CD1c-positive myeloid dendritic cell (primary cell): ENCODE data around the gene PLEK2.
"Not testable (repeated sequence)": the region's sequence is repeated elsewhere in the genome, so short reads cannot be mapped to it uniquely, and the experiment has no call there.

Experiments
- DNase-seq: peaks from one replicate; pipeline ENCODE4 v3.0.0-alpha.2; 2016; ENCODE audit errors: extremely low spot score

The PLEK2 gene, protein sequence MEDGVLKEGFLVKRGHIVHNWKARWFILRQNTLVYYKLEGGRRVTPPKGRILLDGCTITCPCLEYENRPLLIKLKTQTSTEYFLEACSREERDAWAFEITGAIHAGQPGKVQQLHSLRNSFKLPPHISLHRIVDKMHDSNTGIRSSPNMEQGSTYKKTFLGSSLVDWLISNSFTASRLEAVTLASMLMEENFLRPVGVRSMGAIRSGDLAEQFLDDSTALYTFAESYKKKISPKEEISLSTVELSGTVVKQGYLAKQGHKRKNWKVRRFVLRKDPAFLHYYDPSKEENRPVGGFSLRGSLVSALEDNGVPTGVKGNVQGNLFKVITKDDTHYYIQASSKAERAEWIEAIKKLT

DNA sequence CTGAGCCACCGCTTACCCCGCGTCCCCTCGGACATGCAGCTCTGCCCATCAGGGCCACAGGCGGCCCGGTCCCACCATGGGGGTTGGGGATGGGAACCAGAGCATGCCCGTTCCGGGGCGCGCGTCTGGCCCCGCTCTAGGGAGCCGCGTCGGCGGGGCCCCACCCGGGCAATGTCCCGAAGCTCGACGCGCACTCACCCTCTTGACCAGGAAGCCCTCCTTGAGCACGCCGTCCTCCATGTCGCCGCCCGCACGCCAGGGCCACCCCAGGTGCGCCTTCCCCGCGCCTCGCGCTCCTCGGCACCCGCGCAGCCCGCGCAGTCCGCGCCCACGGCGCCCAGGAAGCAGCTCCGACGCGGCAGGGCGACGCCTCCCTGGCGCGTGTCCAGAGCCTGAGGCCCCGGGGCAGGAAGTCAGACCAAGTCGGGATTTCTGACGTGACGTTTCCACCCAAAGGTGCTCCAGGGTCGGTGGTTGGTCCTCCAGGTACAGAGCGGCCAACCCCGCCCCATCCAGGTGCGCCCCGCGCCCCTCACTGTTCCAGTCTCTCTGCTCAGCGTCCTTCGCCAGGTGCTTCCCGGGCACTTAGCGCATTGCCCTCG, at the start of gene PLEK2:
Gene PLEK2 (minus strand): TSS at position 346 of the 602 bp plus-strand sequence. CDS start 106 bp downstream, at position 240.
- DNase-seq, result peak; percentile 59

DNA sequence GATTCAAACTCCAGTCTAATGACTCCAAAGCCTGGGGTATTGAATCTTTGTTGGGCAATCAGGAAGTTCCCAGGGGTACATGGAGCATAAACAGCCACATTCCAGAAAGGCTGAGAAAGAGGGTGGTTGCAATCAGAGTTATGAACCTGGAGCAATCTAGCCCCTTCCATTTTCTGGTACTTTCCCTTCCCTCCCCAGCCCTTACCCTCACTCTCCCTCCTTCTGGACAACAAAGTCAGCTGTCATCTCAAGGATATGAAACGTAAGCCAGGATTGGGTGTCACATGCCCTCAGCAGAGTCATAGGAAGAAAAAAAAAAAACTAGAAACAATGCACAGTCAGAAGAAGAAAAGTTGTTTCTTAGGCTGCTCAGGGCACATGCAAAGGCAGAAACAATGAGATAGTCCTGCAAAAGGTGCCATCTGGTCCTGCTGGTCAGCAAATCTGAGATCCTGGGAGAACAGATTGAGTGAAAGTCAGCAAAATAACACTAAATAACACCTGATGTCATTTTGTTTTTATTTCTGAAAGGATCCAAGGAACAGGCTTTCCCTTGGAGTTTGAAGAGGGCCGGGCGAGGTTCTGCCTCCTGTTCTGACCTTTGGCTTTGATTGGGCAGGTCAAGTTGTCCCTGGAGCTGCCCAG, 49.5 kb upstream of the PLEK2 start:
- no peak for DNase-seq

DNA sequence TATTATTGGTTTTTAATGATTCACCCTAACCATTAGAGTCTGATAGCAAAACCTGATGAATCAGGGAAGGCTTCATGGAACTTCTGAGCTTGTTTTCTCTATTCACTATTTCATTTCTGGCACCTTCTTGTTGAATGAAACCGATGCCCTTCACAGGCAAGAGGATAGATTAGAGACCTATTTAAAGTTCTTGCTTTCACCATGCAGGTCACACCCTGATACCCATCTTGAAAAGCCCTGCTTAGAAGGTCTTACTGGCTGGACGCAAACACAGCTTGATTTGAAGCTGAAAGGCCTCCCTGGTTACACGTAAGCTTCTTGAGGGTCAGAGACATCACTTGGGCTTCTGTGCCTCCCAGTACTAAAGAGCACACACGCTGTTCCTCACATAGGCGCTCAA, 47.4 kb upstream of the PLEK2 start:
- no peak for DNase-seq

DNA sequence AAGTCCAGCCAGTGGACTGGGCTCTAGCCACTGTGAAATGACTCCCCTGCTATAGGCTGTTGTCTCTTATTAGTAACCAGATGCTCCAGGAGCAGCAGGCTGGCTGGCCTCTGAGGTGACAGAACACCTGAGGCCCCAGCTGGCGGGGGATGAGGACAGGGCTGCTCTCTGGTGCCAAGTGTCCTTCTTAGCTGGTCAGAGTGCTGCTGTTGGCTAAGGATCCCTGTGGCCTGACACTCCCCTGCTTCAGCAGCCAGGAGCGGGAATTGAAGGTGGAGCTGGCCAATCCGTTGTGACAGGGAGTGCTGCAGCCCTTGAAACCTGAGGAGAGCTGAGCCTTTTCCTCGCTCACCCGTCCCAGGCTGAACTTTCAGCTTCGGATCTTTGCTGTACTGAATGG, 45.8 kb upstream of the PLEK2 start:
- no peak for DNase-seq

DNA sequence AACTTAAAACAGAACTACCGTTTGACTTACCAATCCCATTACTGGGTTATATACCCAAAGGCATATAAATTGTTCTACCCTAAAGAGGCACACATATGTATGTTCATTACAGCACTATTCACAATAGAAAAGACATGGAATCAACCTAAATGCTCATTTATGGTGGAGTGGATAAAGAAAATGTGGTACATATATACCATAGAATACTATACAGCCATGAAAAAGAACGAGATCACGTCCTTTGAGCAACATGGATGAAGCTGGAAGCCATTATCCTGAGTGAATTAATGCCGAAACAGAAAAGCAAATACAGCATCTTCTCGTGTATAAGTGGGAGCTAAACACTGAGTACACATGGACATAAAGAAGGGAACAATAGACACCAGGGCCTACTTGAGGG, 44.8 kb upstream of the PLEK2 start:
- no peak for DNase-seq

DNA sequence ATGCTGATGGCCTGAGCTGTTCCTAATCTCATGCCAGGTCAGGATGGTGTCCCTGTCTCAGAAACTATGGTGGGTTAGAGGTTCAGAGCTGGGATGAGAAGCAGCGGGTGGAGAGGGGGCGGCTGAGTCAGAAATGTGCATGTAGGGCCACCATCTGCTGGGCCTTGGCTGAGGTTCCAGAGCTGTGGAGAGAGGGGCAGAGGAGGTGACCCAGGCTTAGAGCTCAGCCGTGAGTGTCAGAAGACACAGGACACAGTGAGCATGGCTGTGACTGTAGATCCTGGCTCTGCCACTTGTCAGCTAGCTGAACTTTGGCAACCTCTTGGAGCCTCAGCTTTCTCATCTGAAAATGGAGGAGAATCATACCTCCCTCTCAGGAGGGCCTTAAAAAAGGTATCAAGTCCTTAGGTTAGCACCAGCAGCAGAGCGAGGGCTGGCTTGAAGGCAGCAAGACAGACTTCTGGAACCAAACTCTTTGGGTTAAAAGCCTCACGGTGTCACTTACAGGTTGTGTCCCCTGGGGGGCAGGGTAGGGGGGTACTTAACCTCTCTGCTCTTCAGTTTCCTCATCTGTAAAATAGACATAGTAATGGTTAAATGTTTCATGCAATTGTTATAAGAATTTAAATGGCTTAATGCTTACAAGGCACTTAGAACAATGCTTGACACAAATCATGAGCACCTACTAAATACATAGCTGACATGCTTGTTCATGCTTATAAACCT, 41.8 kb upstream of the PLEK2 start:
- DNase-seq, result no peak

DNA sequence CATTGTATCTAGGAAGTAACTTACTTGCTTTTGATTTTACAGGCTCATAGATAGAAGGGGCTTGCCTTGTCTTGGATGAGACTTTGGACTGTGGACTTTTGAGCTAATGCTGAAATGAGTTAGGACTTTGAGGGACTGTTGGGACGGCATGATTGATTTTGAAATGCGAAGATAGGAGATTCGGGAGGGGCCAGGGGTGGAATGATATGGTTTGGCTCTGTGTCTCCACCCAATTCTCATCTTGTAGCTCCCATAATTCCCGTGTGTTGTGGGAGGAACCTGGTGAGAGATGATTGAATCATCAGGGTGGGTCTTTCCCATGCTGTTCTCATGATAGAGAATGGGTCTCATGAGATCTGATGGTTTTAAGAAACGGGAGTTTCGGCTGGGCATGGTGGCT, 39.7 kb upstream of the PLEK2 start:
- not testable (repeated sequence) for DNase-seq

DNA sequence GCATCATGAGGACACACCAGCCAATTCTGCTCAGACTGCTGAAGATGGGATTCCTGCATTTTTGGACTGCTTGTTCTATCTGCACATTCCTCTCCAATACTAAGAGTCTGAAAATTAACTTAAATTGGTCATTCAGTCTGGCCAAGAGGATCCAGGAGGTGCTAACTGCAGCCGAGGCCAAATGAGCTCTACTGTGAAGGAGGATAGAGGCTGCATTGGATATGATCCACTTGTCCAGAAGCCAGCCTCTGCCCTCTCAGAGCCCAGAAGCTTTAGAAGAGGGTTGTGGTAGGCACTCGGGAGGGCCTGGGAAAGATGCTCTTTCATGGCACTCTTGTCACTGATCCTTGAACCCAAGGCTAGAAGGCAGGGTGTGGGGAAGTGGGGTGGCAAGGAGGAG, 37.1 kb upstream of the PLEK2 start:
- no peak for DNase-seq

DNA sequence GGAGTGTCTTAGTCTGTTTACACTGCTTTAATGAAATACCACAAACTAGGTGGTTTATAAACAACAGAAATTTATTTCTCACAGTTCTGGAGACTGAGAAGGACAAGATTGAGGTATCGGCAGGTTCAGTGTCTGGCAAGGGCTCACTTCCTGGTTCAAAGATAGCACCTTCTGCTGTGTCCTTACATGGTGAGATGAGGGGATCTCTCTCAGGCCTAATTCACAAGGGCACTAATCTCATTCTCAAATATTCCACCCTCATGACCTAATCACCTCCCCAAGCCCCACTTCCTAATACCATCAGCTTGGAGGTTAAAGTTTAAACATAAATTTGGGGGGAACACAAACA, 35.0 kb upstream of the PLEK2 start:
- DNase-seq, result no peak

DNA sequence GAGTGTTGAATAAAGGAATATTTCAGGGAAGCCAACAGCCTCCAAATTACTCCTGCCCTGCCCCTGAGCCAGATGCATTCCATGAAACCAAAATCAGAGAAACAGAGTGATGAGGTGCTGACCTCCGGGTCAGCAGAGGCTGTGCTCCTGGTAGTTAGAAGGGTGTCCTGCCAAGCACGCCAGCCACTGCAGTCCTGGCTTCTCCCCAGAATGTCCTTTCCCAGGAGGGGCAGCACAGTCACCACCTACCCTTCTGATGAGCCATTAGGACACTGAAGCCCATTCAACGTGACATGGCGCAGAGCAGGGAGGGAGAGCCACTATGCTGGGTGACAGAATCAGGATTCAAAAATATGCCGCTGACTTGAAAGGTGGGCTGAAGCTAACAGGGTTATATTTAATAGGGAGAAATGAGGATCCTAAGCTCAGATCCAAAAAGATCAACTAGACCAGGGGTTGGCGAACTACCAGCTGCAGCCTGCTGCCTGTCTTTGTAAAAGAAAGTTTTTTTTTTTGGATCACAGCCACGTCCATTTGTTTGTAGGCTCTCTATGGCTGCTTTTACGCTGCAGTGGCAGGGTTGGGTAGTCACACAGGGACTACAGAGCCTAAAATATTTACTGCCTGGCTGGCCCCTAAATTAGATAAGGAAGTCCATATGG, 34.5 kb upstream of the PLEK2 start:
- DNase-seq, result no peak

DNA sequence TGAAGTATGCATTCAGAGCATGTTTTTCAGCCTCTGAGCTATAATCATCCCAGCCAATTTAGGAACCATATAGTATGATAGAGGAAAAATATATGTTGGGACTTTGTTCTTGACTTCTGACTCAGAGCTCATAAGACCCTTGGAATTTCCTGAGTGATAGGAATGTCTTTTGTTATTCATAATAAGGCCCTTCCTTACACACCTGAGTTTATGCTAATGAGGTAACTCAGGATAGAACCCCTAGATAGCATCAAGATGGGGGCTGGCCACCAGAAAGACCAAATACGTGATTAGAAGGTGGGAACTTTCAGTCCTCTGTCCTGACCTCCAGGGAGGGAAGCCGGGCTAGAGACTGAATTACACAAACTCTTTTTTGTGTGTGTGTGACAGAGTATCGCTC, 32.4 kb upstream of the PLEK2 start:
- no peak for DNase-seq

DNA sequence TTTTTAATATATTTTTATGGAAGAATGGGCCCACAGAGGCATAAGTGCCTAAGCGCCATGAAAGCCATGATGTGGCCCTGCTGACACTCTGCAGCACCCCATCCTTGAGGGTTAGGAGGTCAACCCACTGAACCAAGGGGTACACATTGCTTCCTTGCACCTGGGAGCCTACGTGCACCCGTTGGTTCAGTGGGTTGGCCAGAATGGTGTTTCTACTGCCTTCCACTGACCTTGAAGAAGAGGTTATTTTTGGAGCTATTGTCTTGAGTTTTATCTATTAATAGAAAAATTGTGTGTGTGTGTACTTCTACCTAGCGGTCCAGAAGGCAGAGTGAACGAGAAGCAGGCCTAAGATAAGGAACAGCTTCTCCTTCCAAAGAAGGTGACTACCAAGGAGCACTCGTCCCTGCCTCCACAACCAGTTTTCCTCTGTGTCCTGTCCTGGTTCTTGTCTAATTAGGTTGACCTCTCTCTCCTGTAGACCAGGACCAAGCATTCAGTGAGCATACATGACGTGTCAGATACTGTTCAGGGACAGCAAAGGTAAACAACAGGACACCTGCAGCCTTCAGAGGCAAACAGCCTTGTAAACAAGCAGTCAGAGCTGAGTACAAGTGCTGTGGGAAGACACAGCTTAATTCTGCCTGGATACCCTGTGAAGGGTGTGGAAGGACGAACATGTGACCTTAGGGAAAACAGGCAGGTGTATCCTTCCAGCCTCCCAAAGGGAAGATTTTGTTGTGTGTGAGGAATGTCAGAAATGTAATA, 30.4 kb upstream of the PLEK2 start:
- DNase-seq, result no peak

DNA sequence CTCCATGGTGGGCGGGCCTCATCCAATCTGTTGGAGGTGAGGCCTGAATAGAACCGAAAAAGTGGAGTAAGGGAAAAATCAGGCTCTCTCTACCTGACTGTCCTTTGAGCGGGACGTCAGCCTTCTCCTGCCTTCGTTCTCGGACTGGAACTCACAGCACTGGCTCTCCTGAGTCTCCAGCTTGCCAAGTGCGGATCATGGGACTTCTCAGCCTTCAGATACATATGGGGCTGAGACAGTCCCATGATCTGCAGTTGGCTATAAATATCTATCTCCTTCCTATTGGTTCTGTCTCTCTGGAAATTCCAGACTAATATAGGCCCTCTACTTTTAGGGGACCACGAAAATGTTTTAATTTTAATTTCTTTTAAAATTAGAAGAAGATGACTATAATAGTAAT, 29.7 kb upstream of the PLEK2 start:
- no peak for DNase-seq

DNA sequence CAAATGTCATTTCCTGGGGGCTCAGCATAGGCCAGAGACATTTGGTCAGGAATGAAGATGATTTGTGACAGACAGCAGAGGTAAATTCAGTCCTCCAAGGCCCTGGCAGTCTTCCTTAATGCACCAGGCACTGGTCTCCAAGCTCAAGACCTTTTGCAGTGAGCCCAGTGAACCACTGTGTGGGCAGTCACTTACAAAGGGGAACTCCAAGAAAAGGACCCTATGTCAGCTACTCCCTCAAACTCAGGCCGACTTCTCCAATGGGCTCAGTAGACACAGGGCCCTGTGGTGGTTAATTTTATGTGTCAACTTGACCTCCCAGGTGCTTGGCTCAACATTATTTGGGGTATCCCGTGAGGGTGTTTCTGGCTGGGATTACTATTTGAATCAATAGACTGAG, 29.3 kb upstream of the PLEK2 start:
- DNase-seq, result peak; percentile 51

DNA sequence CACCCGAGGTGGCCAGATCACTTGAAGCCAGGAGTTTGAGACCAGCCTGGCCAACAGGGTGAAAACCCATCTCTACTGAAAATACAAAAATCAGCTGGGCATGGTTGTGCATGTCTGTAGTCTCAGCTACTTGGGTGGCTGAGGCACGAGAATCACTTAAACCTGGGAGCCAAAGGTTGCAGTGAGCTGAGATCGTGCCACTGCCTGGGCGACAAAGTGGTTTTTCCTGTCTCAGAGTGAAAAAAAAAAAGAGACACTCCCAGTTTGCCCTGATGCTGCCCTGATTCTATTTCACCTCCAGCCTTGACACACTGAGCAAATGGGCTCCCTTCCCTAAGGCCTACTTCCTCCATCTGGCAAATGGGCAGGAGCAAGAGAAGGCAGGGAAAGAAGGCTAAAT, 28.5 kb upstream of the PLEK2 start:
- DNase-seq, result no peak

DNA sequence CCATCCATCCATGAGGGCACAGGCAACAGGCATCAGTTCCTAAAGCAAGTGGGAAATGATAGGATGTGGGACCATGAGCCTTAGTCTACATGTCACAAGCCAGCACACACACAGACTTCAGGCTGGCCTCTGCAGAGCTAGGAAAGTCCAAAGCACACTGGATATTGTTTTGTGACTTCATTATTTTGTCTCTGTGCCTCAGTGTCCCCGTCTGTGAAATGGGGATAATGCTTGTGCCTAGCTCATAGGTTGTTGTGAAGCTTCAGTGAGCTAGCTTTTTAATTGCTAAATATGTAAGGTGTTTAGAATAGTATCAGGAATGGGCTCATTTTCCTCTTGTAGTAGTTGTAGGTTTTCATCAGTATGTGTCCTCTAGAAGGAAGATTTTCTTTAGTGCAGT, 27.0 kb upstream of the PLEK2 start:
- DNase-seq, result no peak

DNA sequence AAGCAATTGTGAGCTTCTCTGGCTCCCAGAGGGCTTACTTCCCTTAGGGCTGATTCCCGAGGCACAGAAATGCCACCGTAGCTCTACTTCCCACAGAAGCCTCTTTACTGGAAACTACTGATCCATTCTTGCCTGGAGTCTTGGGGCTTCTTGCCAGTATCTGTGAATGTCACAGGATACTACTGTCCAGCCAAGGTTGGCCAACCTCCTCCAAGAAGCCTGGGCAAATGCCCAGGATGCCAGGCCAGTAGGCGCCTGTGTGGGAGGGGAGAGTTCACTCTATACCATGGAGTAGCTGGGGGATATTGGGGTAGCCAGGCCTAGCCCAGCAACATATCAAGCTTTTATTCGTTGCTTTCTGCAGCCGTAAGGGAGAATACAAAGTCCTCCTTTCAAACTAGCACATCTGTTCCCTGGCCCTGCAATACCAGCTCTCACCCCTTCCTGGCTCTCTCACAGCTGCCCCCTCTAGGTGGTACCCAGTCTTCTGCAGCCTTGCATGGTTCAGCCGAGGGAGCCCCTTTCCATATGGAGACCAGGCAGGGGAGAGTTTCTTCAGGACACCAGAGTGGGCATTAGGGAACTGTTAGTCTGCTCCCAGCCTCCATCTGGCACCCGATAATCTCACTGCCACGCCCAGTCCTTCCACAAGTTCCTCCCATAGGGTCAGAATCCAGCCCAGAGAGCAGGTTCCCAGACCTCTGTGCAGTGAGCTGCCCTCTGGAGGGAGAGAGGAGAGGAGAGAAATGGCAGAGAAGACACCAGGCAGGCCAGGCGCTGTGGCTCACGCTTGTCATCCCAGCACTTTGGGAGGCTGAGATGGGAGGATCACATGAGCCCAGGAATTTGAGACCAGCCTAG, 24.3 kb upstream of the PLEK2 start:
- no peak for DNase-seq

DNA sequence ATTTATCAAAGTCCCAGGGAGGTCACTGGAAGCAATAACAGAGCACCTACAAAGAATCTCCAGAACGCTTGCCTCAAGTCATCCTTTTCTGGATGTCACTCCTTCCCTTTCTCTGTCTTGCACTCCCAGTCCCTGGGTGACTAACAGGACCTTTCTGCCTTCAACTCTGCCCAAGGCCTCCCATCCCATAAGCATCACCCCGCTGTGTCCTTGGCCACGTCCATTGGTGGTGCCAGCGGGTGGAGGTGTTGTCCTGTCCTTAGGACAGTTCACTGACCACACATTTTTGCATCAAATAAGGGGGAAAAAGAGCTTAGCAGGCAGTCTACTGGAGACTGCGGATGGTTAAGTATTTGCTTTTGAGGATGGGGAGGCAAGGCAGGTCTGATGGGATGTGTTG, 23.6 kb upstream of the PLEK2 start:
- DNase-seq, result no peak

DNA sequence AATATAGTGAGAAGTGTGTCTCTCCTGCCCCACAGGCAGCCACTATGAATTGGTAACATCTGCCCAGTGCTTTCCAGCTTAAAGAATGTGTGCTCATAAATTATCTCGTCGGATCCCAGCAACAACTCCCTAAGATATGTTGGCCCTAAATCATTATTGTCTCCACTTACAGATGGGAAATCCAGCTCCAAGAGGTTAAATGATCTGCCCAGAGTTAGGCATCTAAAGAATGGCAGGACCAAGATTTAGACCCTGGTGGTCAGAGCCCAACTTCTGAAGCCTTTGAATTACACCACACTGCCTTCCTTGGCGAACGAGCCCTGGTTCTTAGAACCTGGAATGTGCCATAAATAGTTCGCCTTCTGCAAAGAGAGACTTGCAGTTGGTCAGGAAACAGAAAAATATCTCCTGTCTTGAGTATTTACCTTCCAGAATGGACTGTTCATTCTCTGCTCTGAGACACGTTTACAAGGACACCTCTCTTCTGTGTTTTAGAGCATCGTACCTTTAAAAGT, 20.1 kb upstream of the PLEK2 start:
- DNase-seq, result no peak

DNA sequence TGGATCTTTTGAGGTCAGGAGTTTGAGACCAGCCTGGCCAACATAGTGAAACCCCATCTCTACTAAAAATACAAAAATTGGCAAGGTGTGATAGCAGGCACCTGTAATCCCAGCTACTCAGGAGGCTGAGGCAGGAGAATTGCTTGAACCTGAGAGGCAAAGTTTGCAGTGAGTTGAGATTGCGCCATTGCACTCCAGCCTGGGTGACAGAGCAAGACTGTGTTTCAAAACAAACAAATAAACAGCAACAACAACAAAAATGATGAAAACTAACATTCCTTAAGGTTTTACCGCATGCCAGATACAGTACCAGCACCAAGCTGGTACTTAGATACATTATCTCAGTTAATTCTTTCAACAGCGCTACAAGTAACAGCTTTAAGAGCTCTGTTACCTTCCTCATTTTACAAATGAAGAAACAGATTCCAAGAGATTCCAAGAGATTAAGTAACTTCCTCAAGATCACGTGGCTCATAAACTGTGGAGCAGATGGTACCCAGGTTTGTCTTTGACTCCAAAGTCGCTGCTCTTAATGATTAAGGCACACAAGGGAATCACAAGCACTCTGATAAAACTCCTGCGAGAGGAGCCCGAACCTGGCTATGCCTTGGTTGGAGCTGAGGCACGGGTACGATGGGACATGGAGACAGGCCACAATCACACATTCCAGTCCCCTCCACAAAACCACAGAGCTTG, 17.7 kb upstream of the PLEK2 start:
- no peak for DNase-seq
